GM18508 (cell line): ENCODE measurements around the gene TBCEL.

ENCODE experiments used
- ATAC-seq: cut with Tn5 transposase; IDR thresholded peaks from one replicate; pipeline ENCODE4 v1.9.1; 2021; ENCODE audit warnings: moderate number of reproducible peaks; ENCODE audit not compliant: insufficient read depth, unreplicated experiment

The TBCEL gene

GRCh38 chr11:121055076-121055475 is 31.2 kb downstream of the TBCEL start:
- ATAC-seq = no peak

GRCh38 chr11:121057922-121058321 is 34.0 kb downstream of the TBCEL start:
- ATAC-seq = no peak

DNA sequence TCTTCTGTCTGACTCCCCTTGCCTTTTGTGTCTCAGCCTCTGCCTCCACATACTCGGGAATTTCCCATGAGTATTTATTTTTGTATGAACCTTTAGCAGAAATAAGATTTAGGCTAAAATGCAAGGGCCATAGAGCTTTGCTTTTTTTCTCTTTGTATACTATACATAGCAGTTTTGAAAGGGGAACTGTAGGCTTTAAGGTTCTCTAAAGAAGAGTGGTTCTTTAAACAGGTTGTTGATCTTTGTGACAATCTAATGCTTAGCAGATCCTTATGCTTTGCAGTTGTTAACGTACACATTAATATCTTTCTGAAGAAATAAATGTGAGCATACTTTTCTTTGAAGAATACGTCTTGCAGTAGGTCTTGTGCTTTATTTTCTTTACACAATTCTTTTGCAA is 35.0 kb downstream of the TBCEL start:
- ATAC-seq = no peak

- ATAC-seq = peak; percentile 92
Observed at GRCh38 chr11:121059605-121060004, 35.7 kb downstream of the TBCEL start.

DNA sequence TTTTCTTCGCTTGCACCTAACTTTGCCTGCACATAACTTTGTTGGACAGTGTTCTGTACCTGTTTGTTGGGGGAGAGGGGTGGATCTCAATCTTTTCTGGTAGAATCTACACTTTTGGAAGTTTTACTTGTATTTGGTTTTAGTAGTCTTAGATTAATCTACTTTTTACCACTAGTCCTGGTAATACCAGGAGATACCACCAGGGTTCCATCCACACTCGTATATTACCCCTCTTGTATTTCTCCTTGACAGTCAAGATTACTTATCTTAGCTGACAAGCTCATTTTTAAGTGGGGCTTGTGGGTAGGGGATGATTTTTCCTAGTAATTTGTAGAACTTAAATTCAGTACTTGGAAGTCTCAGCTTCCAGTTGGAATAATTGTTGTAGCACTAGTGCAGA is 39.8 kb downstream of the TBCEL start:
- no peak for ATAC-seq

- ATAC-seq = no peak
Observed at GRCh38 chr11:121066623-121067022, 42.7 kb downstream of the TBCEL start.

DNA sequence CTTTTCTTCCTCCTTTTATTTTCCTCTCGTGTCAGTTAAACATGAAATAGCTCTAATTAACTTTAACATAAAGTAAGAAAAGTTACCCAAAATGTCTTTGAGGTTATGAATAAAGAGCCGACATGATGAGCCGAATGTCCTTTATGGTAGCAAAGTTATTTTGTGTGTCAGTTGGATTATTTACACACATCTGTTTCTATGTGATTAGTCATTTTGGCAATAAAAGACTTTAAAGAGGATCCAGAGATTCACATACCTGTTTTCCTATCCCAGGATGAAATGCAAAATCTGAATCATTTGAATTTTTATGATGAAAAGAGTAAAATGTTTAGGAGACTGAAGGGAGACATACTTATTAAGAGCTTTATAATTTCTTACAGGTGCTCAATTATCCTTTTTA is 43.1 kb downstream of the TBCEL start:
- ATAC-seq = no peak

GRCh38 chr11:121067453-121067852 is 43.6 kb downstream of the TBCEL start:
- ATAC-seq = no peak

- ATAC-seq = no peak
Observed at GRCh38 chr11:121067962-121068647, 44.2 kb downstream of the TBCEL start.

DNA sequence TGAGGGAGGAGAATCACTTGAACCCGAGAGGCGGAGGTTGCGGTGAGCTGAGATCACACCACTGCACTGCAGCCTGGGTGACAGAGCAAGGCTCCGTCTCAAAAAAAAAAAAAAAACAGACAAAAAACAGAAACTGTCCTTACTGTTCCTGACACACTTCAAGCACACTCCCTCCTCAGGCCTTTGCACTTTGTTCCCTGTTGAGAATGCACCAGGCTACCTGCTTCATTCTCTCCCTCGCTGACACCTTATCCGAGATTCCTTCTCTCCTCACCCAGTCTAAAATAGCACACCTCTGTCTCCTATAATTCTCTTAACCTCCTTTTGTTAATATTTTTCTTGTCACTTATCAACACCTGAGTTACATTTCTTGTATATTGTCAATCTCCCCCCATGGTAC is 44.9 kb downstream of the TBCEL start:
- ATAC-seq = no peak

GRCh38 chr11:121070951-121071845 is 47.3 kb downstream of the TBCEL start:
- ATAC-seq = no peak

DNA sequence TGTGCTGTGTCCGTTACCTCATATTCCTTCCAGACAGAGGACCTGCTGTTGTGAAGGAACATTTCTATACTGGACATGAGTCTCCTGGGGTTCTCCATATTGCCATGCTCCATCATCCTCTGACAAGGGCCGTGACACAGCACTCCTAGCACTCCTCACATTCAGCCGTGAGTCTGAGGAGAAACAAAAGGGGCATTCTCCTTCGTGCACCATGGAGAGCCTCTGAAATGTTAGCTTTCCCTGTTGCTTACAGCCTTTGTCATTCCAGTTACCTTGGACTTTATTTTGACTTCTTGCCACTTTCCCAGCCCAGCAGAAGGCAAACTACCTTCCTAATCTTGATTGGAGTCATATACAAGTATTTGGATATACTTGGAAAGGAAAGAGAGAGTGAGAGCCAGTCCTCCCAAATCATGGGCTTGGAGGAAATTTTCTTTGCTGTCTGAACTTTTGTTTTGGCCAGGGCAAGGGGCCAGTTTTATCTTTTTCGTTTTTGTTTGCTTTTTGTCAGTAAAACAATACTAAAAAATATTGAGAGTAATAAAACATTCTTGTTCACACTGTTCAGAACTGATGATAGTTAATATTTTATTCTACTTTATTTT is 48.0 kb downstream of the TBCEL start:
- ATAC-seq = no peak

DNA sequence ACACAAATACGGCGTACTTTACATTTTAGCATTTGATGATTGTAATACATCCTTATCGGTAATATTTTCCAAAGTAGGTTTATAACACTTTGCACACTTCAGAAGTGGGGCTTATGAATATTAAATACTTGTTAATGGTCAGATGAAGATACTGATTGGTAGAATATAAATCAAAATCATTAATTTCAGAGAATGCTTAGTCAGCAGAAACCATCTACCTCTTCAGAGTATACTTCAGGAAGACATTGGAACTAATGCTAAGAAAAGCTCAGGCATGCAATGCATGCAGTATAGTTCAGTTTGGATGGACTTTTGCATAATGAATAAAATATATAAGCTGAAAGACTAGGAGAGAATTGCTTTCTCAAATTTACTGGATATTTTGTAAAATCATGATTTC is 57.4 kb downstream of the TBCEL start:
- ATAC-seq = no peak

GRCh38 chr11:121082219-121082618 is 58.3 kb downstream of the TBCEL start:
- ATAC-seq = no peak

DNA sequence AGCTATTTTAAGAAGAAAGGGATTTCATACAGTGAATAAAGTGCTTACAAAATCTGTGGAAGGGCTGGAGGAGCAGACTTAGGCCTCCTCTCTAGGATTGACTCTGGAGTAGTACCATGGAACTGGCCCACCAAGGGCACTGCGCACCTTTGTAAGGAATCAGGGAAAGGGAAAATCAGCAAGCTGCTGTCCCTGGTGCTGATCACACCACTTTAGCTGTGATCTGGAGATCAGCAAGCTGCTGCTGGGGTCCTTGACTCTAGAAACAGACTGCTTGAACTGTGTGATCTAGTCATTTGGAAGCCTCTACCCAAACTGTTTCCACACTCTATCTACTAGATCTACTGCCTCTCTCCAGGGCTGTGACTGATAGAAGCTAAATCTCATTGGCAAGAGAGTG is 58.8 kb downstream of the TBCEL start:
- ATAC-seq = no peak

GRCh38 chr11:121086866-121087265 is 63.0 kb downstream of the TBCEL start:
- no peak for ATAC-seq

GRCh38 chr11:121089566-121089965 is 65.7 kb downstream of the TBCEL start:
- ATAC-seq = no peak

DNA sequence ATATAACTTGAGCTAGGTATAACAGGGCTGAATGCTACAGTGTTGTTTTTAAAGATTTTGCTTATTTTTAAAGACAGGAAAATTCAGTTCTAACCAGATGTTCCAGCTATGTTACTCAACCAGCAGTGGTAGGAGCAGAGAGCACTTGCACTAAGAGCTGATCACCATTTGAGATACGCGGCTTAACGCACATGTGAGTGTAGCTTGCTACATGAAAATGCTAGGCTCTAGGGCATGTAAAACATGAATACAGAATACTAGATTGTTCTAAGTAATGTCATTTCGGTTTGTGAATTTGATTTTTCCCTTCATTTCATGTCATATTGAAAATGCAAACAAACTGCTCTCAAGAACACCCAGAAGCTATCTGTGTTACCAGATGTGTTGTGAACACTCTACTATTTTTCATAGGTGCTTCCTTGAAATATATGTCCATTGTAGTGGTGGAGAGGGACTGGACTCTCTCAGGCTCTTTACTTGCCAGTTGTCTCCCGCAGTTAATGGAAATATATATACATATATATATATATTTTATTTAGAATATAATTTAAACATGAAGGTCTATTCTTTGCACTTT is 66.3 kb downstream of the TBCEL start:
- ATAC-seq = no peak

GRCh38 chr11:121091492-121092152 is 67.7 kb downstream of the TBCEL start:
- ATAC-seq = no peak

DNA sequence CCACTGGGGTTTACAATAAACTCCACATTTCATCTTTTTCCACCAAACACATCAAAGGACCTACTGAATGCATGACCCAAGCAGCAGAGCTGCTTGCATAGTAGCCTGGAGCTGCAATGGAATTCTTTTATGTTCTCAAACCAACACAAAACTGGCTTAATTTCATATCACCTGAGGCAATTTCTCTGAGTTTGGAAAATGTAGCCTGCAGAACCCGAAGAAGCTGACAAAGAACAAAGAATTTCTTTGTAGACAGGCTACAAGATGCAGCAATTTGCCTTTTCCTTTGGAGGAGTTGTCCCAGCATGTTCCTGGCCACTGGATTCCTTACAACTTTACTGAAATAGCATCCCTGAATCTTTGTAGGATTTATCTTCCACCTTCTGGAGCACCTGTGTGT is 71.7 kb downstream of the TBCEL start:
- ATAC-seq = no peak
